Mucosa of stomach (tissue), 1 donor: ENCODE results near the gene VSTM2L.

Experiments used
- H3K27me3 ChIP-seq: one replicate; pipeline ENCODE4 v1.7.0; 2013; ENCODE audit warnings: mild to moderate bottlenecking, low read length; ENCODE audit not compliant: control insufficient read depth, insufficient read depth
- H3K36me3 ChIP-seq: one replicate; pipeline ENCODE4 v1.7.0; 2013; ENCODE audit warnings: low read length; ENCODE audit not compliant: control insufficient read depth, insufficient read depth
- H3K4me1 ChIP-seq: one replicate; pipeline ENCODE4 v1.7.0; 2013; ENCODE audit warnings: mild to moderate bottlenecking, low read length; ENCODE audit not compliant: control insufficient read depth, insufficient read depth
- H3K4me3 ChIP-seq: one replicate; pipeline ENCODE4 v1.7.0; 2013; ENCODE audit warnings: low read length
- H3K9ac ChIP-seq: one replicate; pipeline ENCODE4 v1.7.0; 2013; ENCODE audit warnings: mild to moderate bottlenecking, low read length, moderate library complexity
- H3K9me3 ChIP-seq: one replicate; pipeline ENCODE4 v1.7.0; 2013; ENCODE audit warnings: mild to moderate bottlenecking, low read length, moderate library complexity; ENCODE audit not compliant: control insufficient read depth
- donor health status: Pancreatic carcinoma.

Gene VSTM2L

DNA sequence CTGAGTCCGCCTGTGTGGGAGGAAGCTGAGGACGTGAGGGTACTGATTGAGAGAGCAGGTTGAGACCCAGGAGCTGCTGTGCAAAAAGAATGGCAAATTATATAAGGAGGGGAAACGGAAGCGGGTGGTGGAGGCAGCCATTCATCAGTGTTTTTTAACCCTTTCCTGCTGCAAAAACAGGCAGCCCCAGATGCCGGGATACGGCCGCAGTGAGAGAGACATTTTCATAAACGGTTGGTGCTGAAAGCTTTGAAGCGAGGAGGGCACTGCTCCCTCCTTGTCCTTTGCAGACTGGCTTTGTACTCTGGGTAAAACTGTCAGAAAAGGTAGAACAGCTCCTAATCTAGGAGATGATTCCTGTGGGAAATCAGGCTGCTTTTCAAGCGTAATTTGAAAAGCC, 74.0 kb downstream of the VSTM2L start:
- no peaks in the 10 kb centered on the region for H3K27me3 ChIP-seq
- H3K9ac ChIP-seq, result no peak overlapping the region
- H3K4me1 ChIP-seq, result no peaks in the 10 kb centered on the region
- no peak overlapping the region for H3K4me3 ChIP-seq
- no peaks in the 10 kb centered on the region for H3K36me3 ChIP-seq
- H3K9me3 ChIP-seq, result no peaks in the 10 kb centered on the region

DNA sequence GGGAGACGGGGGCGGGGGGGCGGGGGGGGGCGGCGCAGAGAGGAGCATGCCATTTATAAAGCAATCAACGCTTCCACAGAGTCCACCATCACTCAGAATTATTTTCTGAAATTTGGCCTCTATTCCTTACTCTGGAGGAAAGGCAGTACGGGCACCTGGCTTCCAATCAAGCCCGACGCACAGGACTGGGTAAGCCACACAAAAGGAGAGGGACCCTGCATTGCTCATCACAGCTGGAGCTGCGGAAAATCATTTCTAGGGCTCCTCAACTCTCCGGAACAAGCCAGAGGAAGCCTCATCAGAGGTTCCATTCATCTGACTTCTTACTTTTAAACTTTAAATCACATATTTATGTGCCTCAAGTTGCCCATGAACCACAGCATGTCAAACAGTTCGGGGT, 74.4 kb downstream of the VSTM2L start:
- H3K4me3 ChIP-seq, result no peak overlapping the region
- no peaks in the 10 kb centered on the region for H3K27me3 ChIP-seq
- H3K9me3 ChIP-seq, result no peaks in the 10 kb centered on the region
- no peaks in the 10 kb centered on the region for H3K36me3 ChIP-seq
- no peak overlapping the region for H3K9ac ChIP-seq
- H3K4me1 ChIP-seq, result no peaks in the 10 kb centered on the region

DNA sequence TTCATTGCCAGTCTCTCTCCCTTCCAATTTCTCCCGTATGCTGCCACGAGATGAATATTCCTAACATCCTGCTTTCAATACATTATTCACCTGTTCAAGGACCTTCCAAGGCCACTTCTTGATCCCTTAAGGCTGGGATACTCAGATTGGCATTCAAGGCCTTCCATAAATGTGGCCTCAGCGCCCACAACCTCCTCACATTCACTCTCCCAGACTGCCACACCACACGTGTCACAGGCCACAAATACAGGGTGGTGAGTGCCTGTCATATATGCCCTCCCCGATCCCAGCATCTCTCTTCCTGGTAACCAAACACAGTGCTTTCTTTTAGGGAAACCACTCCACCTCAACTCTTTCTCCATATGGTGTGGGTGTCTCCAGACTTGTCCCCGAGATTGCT, 74.9 kb downstream of the VSTM2L start:
- H3K4me1 ChIP-seq, result no peaks in the 10 kb centered on the region
- no peaks in the 10 kb centered on the region for H3K36me3 ChIP-seq
- no peaks in the 10 kb centered on the region for H3K27me3 ChIP-seq
- no peak overlapping the region for H3K4me3 ChIP-seq
- no peak overlapping the region for H3K9ac ChIP-seq
- H3K9me3 ChIP-seq, result no peaks in the 10 kb centered on the region

DNA sequence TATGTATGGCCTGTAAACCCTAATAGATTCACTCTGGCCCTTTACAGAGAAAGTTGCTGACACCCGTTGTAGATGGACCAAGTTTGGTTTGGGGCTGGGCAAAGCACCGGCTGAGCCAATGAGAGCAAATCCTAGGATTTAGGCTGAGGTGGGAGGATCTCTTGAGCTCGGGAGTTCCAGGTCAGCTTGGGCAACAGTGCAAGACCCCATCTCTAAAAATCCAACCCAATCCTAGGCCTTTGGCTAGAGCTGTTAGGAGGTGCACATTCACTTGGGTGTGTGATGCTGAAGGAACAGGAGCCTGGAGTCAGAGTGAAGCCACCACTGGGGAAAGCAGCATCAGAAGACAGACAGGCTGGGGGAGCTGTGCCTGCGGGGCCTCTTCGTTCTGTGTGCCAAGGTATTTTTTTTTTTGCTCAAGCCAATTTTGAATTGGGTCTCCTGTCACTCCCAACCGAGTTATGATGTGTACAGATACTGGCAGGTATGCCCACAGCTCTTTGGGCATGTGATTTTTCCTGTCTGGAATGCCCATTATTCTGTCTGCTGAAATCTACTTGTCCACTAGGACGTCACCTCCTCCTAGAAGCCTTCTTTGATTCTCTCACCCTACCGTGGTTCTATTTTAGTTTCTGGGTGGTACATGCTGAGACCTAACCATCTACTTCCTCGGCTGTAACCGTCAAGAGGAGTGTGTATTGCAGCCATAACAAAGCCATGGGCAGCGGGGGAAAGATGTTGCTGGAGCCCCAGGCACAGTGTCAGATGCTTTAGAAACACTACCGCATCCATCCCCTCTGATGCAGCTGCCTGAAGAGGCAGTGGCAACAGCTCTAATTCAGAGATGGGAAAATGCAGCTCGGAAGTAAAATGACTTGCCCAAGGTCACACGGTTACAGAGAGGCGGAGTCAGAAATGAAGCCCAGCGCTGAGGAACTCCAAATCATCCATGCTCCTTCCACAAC, 76.4 kb downstream of the VSTM2L start:
- Histone ChIP-seq H3K9me3 (no peaks in the 10 kb centered on the region), H3K36me3 (no peaks in the 10 kb centered on the region), H3K4me3 (no peak overlapping the region), H3K9ac (no peak overlapping the region), H3K4me1 (peaks cover 9% of the 10 kb centered on the region), H3K27me3 (no peaks in the 10 kb centered on the region)

DNA sequence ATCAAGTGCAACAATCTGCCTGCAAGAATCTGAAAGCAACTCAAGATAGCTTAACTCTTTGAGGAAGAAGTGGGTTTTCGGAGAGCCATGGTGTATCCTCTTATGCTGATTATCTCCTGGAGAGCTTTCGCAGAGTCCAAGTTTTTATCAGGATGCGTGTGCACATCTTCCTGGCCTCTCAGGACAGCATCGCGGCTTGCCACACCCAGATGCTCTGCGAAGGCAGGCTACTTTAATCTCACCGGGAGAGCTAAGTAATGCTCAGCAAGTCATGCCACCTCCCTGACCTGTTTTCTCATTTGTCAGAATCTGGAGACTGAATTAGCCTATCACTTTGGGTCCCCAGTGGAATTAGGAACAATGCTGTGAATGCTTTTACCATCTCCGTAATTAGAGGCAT, 77.5 kb downstream of the VSTM2L start:
- no peaks in the 10 kb centered on the region for H3K9me3 ChIP-seq
- no peak overlapping the region for H3K4me3 ChIP-seq
- H3K4me1 ChIP-seq, result peaks cover 12% of the 10 kb centered on the region
- no peak overlapping the region for H3K9ac ChIP-seq
- no peaks in the 10 kb centered on the region for H3K36me3 ChIP-seq
- no peaks in the 10 kb centered on the region for H3K27me3 ChIP-seq

DNA sequence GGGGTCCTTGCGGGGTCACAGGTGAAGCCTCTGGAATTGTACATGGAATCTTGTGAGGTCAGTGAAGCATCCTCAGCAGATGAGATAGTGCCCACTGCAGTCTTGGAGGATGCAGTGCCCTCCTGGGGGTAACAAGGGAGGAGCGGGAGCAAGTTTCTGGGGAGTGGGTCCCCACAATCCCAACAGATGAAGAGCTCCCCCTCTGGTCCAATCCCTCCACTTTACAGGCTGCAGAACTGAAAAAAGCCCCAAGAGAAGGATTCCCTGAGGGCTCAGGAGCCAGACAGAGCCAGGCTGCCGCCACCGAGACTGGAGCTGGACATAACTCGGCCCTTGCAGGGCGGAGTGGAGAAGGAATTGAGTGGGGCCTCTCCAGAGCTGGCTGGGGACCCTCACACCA, 77.9 kb downstream of the VSTM2L start:
- no peak overlapping the region for H3K9ac ChIP-seq
- peaks cover 13% of the 10 kb centered on the region for H3K4me1 ChIP-seq
- H3K4me3 ChIP-seq, result no peak overlapping the region
- H3K36me3 ChIP-seq, result no peaks in the 10 kb centered on the region
- no peaks in the 10 kb centered on the region for H3K9me3 ChIP-seq
- H3K27me3 ChIP-seq, result no peaks in the 10 kb centered on the region

DNA sequence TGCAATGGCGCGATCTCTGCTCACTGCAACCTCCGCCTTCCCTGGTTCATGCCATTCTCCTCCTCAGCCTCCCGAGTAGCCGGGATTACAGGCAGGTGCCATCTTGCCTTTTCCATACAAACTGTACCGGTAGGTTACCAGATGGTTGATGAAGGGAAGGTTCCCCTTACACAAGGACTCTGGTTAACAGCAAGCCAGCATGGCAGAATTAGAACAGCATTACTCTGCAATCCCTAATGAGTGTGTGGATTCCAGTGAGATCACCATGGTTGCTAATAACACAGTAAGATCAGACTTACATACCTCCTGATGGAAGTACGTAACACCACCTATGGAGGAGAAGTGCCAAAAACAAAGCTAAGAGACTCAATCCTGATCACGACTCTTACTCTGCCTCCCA, 78.6 kb downstream of the VSTM2L start:
- Histone ChIP-seq H3K4me1 (peaks cover 20% of the 10 kb centered on the region), H3K36me3 (no peaks in the 10 kb centered on the region), H3K9me3 (no peaks in the 10 kb centered on the region), H3K27me3 (no peaks in the 10 kb centered on the region), H3K4me3 (no peak overlapping the region), H3K9ac (no peak overlapping the region)

DNA sequence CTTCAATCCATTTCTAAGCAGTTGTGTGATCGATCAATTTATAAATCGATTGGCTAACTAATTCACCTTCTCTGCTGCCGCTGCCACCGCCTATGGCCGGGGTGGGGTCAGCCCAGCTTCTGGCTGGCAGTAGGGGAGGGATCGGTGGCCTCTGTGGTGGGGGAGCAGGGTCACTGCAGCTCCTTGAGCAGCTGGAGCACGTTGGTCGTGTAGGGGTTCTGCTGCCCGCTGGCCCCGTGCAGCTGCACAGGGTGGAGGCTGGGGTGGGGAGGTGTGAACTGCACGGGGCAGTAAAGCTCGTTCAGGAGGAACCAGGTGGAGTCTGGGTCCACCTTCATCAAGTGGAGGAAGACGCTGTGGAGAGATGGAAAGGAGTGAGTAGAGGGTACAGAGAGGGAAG, 80.4 kb downstream of the VSTM2L start:
- Histone ChIP-seq H3K9me3 (no peaks in the 10 kb centered on the region), H3K27me3 (no peaks in the 10 kb centered on the region), H3K9ac (no peak overlapping the region), H3K4me3 (no peak overlapping the region), H3K4me1 (peaks cover 37% of the 10 kb centered on the region), H3K36me3 (no peaks in the 10 kb centered on the region)

DNA sequence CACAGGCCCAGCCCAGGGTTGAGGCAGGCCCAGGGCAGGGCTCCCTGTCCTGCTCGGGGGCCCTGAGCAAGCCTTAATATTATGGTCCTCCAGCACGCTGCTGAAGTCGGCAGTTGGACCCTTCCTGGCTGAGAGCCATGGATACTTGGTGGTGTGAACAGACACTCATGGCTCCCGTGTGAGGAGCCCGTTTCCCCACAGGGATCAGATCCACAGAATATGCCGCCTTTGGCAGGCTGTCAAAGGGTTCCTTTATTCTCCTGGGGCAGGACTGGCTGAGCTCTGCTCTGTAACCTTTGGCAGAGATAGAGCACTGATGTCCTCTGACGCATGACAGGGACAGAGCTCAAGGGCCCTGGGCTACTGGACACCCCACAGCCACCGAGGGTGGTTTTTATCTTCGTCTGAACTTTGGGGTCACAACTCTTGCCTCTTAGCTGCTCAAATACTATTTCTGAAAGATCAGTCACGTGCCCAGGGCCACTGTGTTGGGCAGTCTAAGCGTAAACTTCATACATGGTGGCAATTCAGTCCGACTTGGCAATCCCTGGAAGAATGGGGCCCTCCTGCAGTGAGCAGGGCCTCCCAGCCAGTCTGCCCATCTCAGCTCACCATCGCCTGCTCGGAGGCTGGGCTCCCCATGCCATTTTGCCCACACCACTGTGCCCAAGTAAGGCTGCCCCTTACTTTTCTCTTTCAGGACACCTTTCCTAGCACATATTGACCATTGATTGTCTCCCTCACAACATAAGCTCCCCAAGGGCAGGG, 81.3 kb downstream of the VSTM2L start:
- Histone ChIP-seq H3K4me3 (no peak overlapping the region), H3K36me3 (no peaks in the 10 kb centered on the region), H3K27me3 (no peaks in the 10 kb centered on the region), H3K9me3 (no peaks in the 10 kb centered on the region), H3K4me1 (peaks cover 38% of the 10 kb centered on the region), H3K9ac (no peak overlapping the region)

DNA sequence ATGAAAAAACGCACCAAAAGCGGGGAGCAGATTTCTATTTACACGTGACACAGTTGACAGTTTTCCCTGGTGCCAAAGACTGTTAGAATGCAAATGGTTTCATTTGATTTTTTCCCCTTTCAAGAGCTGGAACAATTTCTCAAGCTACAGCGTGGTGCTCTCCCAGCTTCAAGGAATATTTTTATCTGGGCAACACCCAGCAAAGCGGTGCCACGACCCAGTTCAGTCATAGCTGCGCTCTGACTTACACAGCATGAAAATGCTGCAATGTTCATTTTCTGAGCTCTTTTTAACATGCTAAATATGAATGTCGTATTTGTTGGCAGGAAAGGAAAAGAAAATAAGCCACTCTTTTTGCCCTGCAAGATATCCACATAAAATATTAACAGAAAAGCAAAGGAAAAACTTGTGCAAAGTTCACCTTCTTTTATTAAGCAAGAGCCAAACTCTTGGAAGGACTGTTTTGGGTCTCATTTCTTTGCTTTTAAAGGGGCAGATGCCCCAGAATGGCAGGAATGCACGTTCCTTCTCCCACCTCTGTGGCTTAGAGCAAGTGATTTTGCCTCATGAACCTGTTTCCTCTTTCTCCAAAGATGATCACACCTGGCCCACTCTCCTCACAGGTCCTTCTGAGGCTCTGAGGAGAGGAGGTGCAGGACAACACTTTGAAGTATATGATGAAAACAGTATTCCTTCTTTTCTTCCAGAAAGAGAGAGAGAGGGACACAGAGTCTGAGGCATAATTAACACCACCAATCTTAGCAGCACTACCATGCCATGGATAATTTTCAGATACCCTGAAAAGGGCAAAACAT, 83.3 kb downstream of the VSTM2L start:
- H3K36me3 ChIP-seq, result no peaks in the 10 kb centered on the region
- no peaks in the 10 kb centered on the region for H3K27me3 ChIP-seq
- H3K4me3 ChIP-seq, result no peak overlapping the region
- H3K9ac ChIP-seq, result no peak overlapping the region
- peaks cover 58% of the 10 kb centered on the region for H3K4me1 ChIP-seq
- no peaks in the 10 kb centered on the region for H3K9me3 ChIP-seq

DNA sequence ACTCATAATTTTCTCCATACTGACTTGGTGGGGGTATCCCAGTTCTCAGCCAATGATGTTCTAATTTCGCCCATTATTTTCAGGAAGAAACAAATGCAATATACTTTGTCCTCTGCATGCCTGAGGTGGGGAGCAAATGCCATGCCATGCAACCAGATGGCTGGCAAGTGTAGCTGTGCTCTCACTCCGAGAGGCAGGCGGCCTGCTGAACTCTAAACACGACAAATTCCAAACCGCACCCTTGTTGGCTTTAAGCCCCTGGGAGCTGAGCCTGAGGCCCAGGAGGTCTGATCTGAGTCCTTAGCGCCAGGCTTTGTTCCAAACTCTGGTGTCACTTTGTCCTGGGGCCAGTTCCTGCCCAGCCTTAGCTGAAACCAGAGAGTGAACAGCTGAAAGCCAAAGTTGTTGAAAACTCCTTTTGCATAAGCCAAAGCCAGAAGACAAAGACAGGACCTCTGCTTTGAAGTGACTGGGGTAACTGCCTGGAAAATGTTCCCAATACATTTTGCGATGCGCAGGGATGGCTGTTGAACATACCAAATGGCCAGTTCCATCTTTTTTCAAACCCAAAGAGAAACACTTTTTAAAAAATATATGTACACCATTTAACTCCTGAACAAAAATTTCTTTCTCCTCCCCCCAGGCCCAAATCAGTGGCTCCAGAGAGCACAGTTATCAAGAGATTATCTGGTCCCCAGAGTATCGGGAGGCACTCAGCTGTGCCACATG, 84.1 kb downstream of the VSTM2L start:
- Histone ChIP-seq H3K27me3 (no peaks in the 10 kb centered on the region), H3K4me1 (peaks cover 64% of the 10 kb centered on the region), H3K36me3 (no peaks in the 10 kb centered on the region), H3K9ac (no peak overlapping the region), H3K4me3 (no peak overlapping the region), H3K9me3 (no peaks in the 10 kb centered on the region)
